NCI-H526 treated with DMSO at 0.1 percent for 48 hours (cell line): ENCODE measurements around the gene ALDH4A1.
A peak's percentile ranks its signal among the peaks of the same experiment; 100 is the strongest.

ENCODE experiments used
- DNase-seq: peaks from one replicate; lab custom pipeline; 2025; lab: John Stamatoyannopoulos, UW

ALDH4A1 gene

GRCh38 chr1:18902523-18903290 lies at the start of gene ALDH4A1:
Gene ALDH4A1, minus strand, starts transcription at chr1:18902555. Its CDS starts 32 bp downstream, at chr1:18902523.
- peak; percentile 91 for DNase-seq

- DNase-seq: no peak
Observed at GRCh38 chr1:18951818-18952391, 49.5 kb upstream of the ALDH4A1 start.

- no peak for DNase-seq
Observed at GRCh38 chr1:18951416-18951815, 49.1 kb upstream of the ALDH4A1 start.

GRCh38 chr1:18950401-18951026 lies 48.2 kb upstream of the ALDH4A1 start:
- no peak for DNase-seq

- no peak for DNase-seq
Observed at GRCh38 chr1:18949686-18950400, 47.5 kb upstream of the ALDH4A1 start.

- DNase-seq: no peak
Observed at GRCh38 chr1:18948913-18949685, 46.7 kb upstream of the ALDH4A1 start.

- DNase-seq: no peak
Observed at GRCh38 chr1:18948048-18948912, 45.9 kb upstream of the ALDH4A1 start.

GRCh38 chr1:18947570-18947969 lies 45.2 kb upstream of the ALDH4A1 start:
- no peak for DNase-seq

- no peak for DNase-seq
Observed at GRCh38 chr1:18946550-18947381, 44.4 kb upstream of the ALDH4A1 start.

GRCh38 chr1:18945401-18945849 lies 43.1 kb upstream of the ALDH4A1 start:
- DNase-seq: no peak

- DNase-seq: no peak
Observed at GRCh38 chr1:18944810-18945209, 42.5 kb upstream of the ALDH4A1 start.

GRCh38 chr1:18943914-18944572 lies 41.7 kb upstream of the ALDH4A1 start:
- no peak for DNase-seq

GRCh38 chr1:18943162-18943561 lies 40.8 kb upstream of the ALDH4A1 start:
- no peak for DNase-seq

GRCh38 chr1:18942340-18942739 lies 40.0 kb upstream of the ALDH4A1 start:
- DNase-seq: no peak

- DNase-seq: no peak
Observed at GRCh38 chr1:18941221-18942141, 39.1 kb upstream of the ALDH4A1 start.

GRCh38 chr1:18940303-18941020 lies 38.1 kb upstream of the ALDH4A1 start:
- DNase-seq: no peak
